Activated CD8-positive, alpha-beta memory T cell treated with anti-CD3 and anti-CD28 coated beads, Interleukin-2, amount 50 U/mL, for 4 hours (primary cell): ENCODE results near the gene SREBF1.
"Not testable (repeated sequence)": the region's sequence is repeated elsewhere in the genome, so short reads cannot be mapped to it uniquely, and the experiment has no call there.

Source experiments
- DNase-seq: peaks from one replicate; pipeline ENCODE4 v3.0.0-alpha.2; 2020

SREBF1 gene

GRCh38 chr17:17809531-17810083, 27.2 kb downstream of the SREBF1 start:
- no peak for DNase-seq

GRCh38 chr17:17808706-17809432, 27.9 kb downstream of the SREBF1 start:
- DNase-seq, result no peak

- not testable (repeated sequence) for DNase-seq
Observed at GRCh38 chr17:17808200-17808599, 28.6 kb downstream of the SREBF1 start.

- no peak for DNase-seq
Observed at GRCh38 chr17:17807440-17807839, 29.3 kb downstream of the SREBF1 start.

- no peak for DNase-seq
Observed at GRCh38 chr17:17806611-17807274, 30.0 kb downstream of the SREBF1 start.

- DNase-seq, result no peak
Observed at GRCh38 chr17:17806035-17806434, 30.8 kb downstream of the SREBF1 start.

GRCh38 chr17:17805575-17805974, 31.2 kb downstream of the SREBF1 start:
- no peak for DNase-seq

GRCh38 chr17:17804007-17804406, 32.8 kb downstream of the SREBF1 start:
- no peak for DNase-seq

- DNase-seq, result no peak
Observed at GRCh38 chr17:17801800-17802481, 34.8 kb downstream of the SREBF1 start.

GRCh38 chr17:17800504-17801021, 36.2 kb downstream of the SREBF1 start:
- DNase-seq, result no peak

- no peak for DNase-seq
Observed at GRCh38 chr17:17798573-17799255, 38.1 kb downstream of the SREBF1 start.

- DNase-seq, result no peak
Observed at GRCh38 chr17:17798010-17798556, 38.7 kb downstream of the SREBF1 start.

GRCh38 chr17:17797119-17797809, 39.5 kb downstream of the SREBF1 start:
- DNase-seq, result no peak

- no peak for DNase-seq
Observed at GRCh38 chr17:17796787-17797061, 40.1 kb downstream of the SREBF1 start.

- no peak for DNase-seq
Observed at GRCh38 chr17:17795946-17796786, 40.6 kb downstream of the SREBF1 start.

- DNase-seq, result no peak
Observed at GRCh38 chr17:17795296-17795695, 41.5 kb downstream of the SREBF1 start.

- no peak for DNase-seq
Observed at GRCh38 chr17:17794382-17794781, 42.4 kb downstream of the SREBF1 start.

GRCh38 chr17:17793378-17794214, 43.2 kb downstream of the SREBF1 start:
- DNase-seq, result no peak

- DNase-seq, result peak; percentile 39
Observed at GRCh38 chr17:17792551-17793377, 44.0 kb downstream of the SREBF1 start.
